Adipose tissue (tissue), 3 donors: ENCODE results near the gene FZD1. TPM values are rescaled to one million over a fixed set of nuclear protein-coding genes. Genes with fewer than 3 reads are reported as not detected.
"Not testable (repeated sequence)": the region's sequence is repeated elsewhere in the genome, so short reads cannot be mapped to it uniquely, and the experiment has no call there.

Experiments
- H3K27ac ChIP-seq: one replicate; pipeline ENCODE4 v1.5.1; 2013; ENCODE audit warnings: low read depth, low read length
- WGBS, 3 donors: extraction: QIAGEN DNeasy Blood & Tissue Kit; methylation state at CpG; one replicate each; pipeline ENCODE4 v1.1.7; 2013; 5-methylcytosine and 5-hydroxymethylcytosine counted together
- polyA plus RNA-seq, 3 donors: library from polyadenylated mRNA; stranded (reverse); fragments of 200-250 nt; gene quantifications; one replicate each; pipeline ENCODE4 v1.2.3, GENCODE V29; 2013
- donor health status: healthy with polysubstance abuse.
- donor health status: Bipolar disorder and iron deficiency.
- donor health status: healthy.

The FZD1 gene
- polyA plus RNA-seq, 3 donors: 2.7 to 5.5 (median 3.3) TPM

- WGBS, 3 donors: 91 to 98% (median 94%) methylated on average over 1 of the region's 1 CpG
- H3K27ac ChIP-seq: no peak overlapping the region
Measured at GRCh38 chr7:91291902-91292301, 27.7 kb downstream of the FZD1 start.

DNA sequence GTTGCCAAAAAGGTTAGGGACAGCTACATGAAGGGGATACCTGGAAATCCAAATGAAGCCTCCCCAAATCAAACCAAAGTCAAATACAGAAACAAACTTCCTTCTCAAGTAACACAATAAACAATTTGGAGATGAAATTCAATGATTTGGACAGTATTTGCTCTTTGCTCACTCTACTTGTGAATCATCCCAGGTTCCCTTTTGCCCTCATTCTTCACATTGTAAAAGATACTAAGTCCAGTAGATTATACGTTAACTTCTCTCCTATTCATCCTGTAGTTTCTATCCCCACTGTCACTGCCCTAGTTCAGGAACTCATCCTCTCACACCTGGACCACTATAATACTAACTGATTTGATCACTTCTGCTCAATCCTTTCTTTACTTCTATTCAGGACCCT, 28.3 kb downstream of the FZD1 start:
- no peak overlapping the region for H3K27ac ChIP-seq
- 84 to 95% (median 88%) methylated on average over 1 of the region's 1 CpG for WGBS, 3 donors

DNA sequence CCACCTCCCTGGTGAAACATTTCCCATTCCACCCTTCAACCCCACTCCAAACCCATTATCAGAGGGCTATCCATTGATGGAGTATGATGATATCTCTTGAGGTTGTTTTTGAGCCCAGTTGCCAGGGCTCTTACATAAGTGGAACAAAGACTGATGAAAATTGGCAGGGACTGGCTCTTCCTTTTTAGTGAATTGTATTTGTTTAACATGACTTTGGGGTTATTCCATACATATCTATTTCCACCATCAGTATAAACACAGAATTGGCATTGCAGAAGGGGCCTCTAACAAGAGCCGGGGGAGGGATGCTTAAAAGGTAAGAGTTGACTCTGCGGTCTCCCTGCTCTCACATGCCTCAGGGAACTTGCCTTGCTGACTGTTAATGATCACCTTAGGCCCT, 28.9 kb downstream of the FZD1 start:
- WGBS, 3 donors: 95 to 100% (median 98%) methylated on average over 2 of the region's 2 CpGs
- H3K27ac ChIP-seq: no peak overlapping the region

DNA sequence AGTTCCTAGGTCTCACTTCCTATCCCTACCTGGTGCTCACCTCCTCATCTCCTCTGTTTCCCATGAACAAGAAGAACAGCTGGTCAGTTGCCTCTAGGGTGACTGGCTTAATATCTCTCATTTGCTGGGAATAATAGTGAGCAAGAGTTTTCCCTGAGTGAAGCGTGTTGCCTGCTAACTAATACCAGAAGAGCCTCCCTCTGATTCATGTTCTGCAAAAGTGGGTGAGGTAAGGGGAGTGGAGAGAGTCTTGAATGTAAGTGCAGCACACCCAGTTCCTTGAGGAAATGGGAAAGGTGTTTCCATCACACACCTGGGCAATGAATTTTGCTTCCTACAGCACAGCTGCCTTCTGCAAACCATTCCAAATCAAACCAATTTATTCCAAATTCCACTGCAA, 29.6 kb downstream of the FZD1 start:
- no peak overlapping the region for H3K27ac ChIP-seq
- 82 to 91% (median 86%) methylated on average over 1 of the region's 1 CpG for WGBS, 3 donors

DNA sequence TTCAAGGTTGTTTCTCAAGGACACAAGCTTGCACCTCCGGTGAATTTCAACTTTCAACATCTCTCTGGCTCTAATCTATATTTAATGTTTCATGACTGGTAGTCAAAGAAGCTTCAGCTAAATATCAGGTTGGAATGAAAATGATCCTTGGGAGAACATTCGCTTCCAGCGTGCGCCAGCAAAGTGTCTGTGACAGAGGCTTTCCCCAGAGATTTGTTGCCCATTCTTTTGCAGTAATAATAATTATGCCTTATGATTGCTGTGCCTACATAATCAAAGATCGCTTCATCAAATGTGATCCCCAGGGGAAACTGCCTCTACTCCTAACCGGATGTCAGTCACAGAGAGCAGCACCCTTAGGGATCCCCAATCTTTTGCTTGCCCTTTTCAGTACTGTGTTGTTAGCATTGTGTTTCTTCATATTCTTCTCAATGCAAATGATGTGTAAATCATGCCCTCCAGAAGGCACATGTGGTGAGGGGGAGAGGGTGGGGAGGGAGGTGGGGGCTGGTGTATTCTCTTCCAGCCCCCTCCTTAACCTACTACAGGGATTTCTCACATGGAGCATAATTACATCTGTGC, 30.5 kb downstream of the FZD1 start:
- 58 to 84% (median 82%) methylated on average over 6 of the region's 6 CpGs for WGBS, 3 donors

GRCh38 chr7:91295576-91295975, 31.3 kb downstream of the FZD1 start:
- no peak overlapping the region for H3K27ac ChIP-seq
- 65 to 95% (median 93%) methylated on average over 3 of the region's 3 CpGs for WGBS, 3 donors

More for the DNA sequence above, 30.5 kb downstream of the FZD1 start:
- no peak overlapping the region for H3K27ac ChIP-seq

- no peak overlapping the region for H3K27ac ChIP-seq
- 79 to 93% (median 92%) methylated on average over 1 of the region's 1 CpG for WGBS, 3 donors
Measured at GRCh38 chr7:91297939-91298338, 33.7 kb downstream of the FZD1 start.

GRCh38 chr7:91299952-91300775, 35.9 kb downstream of the FZD1 start:
- no peak overlapping the region for H3K27ac ChIP-seq
- WGBS, 3 donors: 62 to 83% (median 68%) methylated on average over 6 of the region's 6 CpGs

DNA sequence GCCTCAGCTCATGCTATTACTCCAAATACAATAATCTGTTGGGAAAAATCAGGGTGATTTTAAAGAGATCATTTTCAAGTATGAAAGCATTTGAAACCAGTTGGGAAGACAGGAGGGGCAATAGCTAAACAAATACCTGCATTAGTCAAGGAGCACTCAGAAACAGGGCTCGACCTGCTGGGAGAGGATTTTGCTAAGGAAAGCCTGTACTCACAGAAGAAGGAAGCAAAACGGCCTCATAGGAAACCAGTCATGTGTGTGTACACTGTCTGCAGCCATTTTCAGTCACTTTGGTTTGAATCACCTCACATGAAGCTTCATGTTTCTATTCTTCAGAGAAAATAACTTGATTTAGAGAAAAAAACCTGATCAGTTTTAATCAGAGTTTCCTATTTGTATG, 38.6 kb downstream of the FZD1 start:
- 37 to 52% (median 40%) methylated on average over 2 of the region's 2 CpGs for WGBS, 3 donors
- no peak overlapping the region for H3K27ac ChIP-seq

DNA sequence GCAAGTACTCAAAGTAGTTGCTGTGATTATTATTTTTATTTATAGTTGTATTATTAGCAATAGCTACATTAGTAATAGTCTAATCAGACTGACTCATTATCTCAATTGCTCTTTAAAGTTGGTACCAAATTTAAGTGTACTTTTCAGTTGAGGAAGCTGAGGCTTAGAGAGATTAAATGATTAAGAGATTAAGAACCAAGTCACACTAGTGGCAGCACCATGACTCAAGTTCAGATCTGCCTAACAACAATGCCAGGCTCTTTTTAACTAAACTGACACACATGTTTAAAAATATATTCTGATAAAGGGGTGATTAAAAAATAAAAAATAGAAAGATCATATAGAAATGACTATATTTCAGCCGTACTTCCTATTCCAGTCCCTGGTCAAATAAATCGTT, 42.0 kb downstream of the FZD1 start:
- no peak overlapping the region for H3K27ac ChIP-seq
- WGBS, 3 donors: 80 to 95% (median 92%) methylated on average over 2 of the region's 2 CpGs

DNA sequence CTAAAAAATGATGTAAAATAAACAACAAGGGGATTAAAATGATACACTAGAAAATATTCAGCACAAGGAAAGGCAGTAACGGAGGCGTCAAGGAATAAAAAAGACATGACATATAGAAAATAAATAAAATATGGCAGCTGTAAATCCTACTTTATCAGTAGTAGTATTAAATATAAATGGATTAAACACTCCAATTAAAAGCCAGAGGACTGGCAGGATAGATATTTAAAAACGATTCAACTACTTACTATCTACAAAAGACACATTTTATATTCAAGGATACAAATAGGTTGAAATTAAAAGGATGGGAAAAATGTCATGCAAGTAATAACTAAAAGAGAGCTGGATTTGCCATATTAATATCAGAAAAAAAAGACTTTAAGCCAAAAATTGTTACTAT, 43.2 kb downstream of the FZD1 start:
- WGBS, 3 donors: 90 to 96% (median 95%) methylated on average over 3 of the region's 3 CpGs
- H3K27ac ChIP-seq: no peak overlapping the region

DNA sequence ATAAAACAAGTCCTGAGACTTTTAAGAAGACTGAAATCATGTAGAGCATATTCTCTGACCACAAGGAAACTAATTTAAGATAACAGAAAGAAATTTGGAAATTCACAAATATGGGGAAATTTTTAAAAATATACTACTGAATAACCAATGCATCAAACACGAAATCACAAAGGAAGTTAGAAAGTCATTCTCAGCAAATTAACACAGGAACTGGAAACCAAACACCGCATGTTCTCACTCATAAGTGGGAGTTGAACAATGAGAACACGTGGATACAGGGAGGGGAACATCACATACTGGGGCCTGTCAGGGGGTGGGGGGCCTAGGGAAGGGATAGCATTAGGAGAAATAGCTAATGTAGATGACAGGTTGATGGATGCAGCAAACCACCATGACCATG, 44.0 kb downstream of the FZD1 start:
- WGBS, 3 donors: 46 to 70% (median 60%) methylated on average over 3 of the region's 3 CpGs
- H3K27ac ChIP-seq: not testable (repeated sequence)

GRCh38 chr7:91310830-91311460, 46.7 kb downstream of the FZD1 start:
- WGBS, 3 donors: 80 to 81% (median 80%) methylated on average over 7 of the region's 7 CpGs
- no peak overlapping the region for H3K27ac ChIP-seq

GRCh38 chr7:91311839-91312238, 47.6 kb downstream of the FZD1 start:
- no peak overlapping the region for H3K27ac ChIP-seq
- 91 to 97% (median 92%) methylated on average over 1 of the region's 1 CpG for WGBS, 3 donors

DNA sequence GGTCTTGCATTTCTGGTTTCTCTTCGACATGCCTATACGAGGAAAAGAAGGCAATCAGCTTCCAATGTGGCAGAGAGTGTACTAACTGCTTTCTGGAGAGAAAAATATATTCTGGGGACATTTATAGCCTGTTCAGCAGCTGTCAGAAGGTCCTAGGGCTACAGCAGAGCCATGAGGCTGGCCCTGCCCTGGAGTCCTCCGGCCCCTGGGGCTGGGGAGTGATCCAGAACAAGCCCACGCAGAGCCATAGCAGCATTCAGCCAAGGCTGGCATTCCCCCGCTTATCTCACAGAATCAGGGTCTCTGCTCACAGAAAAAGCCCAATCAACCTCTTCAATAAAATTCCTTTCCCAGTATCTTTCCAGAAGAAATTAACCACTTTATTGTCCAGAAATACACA, 48.9 kb downstream of the FZD1 start:
- 75 to 92% (median 92%) methylated on average over 5 of the region's 5 CpGs for WGBS, 3 donors
- no peak overlapping the region for H3K27ac ChIP-seq

DNA sequence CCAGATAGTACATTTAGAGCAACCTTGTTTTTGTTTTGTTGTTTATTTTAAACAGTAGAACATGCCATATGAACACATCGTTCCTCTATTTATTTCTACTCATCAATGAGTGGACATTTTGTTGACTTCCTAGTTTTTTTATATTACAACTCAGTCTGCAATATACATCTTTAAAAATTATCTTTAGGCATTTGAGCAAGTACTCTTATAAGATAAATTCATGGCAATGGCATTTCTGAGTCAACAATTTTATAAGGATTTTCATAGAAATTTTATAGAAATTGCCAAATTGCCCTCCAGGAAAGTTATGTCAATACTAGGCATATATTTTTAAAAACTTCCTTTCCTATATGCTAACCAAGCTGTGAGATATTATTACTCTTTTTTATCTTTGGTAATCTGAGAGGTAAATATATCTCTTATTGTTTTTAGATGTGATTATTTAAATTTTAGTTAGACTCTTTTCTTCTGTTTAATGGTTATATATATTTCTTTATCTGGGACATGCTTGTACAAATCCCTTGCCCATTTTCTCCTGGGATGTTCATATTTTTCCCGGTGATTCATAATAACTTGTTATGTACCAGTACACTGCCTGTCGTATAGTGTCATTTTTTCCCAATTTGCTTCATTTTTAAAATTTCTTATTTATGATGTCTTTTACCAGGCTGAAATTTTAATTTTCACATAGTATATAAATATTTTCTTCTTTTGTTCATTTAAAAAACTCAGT, 50.5 kb downstream of the FZD1 start:
- 85 to 92% (median 91%) methylated on average over 3 of the region's 3 CpGs for WGBS, 3 donors
- no peak overlapping the region for H3K27ac ChIP-seq

DNA sequence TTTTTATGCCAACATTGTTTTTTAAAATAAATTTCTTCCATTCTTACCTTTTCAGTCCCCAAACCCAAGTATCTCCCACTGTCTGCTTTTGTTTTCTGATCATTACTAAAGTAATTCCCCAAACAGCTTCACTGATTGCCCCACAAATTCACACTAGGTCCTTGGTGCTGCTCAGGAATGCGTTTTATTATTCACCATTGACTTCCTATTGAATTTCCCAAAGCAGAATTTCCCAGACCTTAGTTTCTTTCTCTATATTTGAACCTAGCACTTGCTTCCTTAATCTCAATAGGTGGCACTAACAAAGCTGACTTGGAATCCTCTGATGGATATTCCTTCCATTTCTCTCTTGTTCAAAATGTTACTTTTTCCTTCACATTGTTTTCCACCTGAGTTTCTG, 52.2 kb downstream of the FZD1 start:
- 75 to 77% (median 76%) methylated on average over 1 of the region's 1 CpG for WGBS, 3 donors
- no peak overlapping the region for H3K27ac ChIP-seq

GRCh38 chr7:91319351-91319750, 55.1 kb downstream of the FZD1 start:
- 63 to 73% (median 65%) methylated on average over 4 of the region's 4 CpGs for WGBS, 3 donors

More at GRCh38 chr7:91319351-91319750, 55.1 kb downstream of the FZD1 start:
- no peak overlapping the region for H3K27ac ChIP-seq
